ENCODE measurements around the gene TFIP11.
A peak's percentile ranks its signal among the peaks of the same experiment; 100 is the strongest.

Gene TFIP11

GRCh38 chr22:26512149-26512793 lies at the start of gene TFIP11:
Gene TFIP11 (minus strand): TSS chr22:26512473. CDS start chr22:26510272, 2,201 bp downstream.
- peak within 1 kb of the TSS; percentile 99 for H3K4me3 Mint-ChIP-seq
- DNase-seq (ENCODE audit: low spot score in 2 of 2) (peak; percentile 83 to 95), ATAC-seq (peak; percentile 99)
- H3K4me1 Mint-ChIP-seq: peaks cover 39% of the 10 kb centered on the region
- H3K27ac Mint-ChIP-seq: peak within 1 kb of the TSS; percentile 98
- no peaks in the 10 kb centered on the region for H3K9me3 Mint-ChIP-seq
- peaks cover 46% of the 10 kb centered on the region for H3K36me3 Mint-ChIP-seq

- Mint-ChIP-seq H3K4me1 (peaks cover 76% of the 10 kb centered on the region), H3K36me3 (peaks cover 35% of the 10 kb centered on the region), H3K27ac (peak overlapping the region; percentile 78), H3K9me3 (no peaks in the 10 kb centered on the region), H3K4me3 (no peak overlapping the region)
- ATAC-seq (no peak), DNase-seq (ENCODE audit: low spot score in 2 of 2) (no peak)
Measured at GRCh38 chr22:26561756-26562417, 49.6 kb upstream of the TFIP11 start.

GRCh38 chr22:26559961-26560575 lies 47.8 kb upstream of the TFIP11 start:
- no peak overlapping the region for H3K4me3 Mint-ChIP-seq
- peaks cover 30% of the 10 kb centered on the region for H3K36me3 Mint-ChIP-seq
- ATAC-seq (no peak), DNase-seq (ENCODE audit: low spot score in 2 of 2) (no peak)
- peak overlapping the region; percentile 84 for H3K27ac Mint-ChIP-seq
- H3K9me3 Mint-ChIP-seq: no peaks in the 10 kb centered on the region
- peaks cover 62% of the 10 kb centered on the region for H3K4me1 Mint-ChIP-seq

DNA sequence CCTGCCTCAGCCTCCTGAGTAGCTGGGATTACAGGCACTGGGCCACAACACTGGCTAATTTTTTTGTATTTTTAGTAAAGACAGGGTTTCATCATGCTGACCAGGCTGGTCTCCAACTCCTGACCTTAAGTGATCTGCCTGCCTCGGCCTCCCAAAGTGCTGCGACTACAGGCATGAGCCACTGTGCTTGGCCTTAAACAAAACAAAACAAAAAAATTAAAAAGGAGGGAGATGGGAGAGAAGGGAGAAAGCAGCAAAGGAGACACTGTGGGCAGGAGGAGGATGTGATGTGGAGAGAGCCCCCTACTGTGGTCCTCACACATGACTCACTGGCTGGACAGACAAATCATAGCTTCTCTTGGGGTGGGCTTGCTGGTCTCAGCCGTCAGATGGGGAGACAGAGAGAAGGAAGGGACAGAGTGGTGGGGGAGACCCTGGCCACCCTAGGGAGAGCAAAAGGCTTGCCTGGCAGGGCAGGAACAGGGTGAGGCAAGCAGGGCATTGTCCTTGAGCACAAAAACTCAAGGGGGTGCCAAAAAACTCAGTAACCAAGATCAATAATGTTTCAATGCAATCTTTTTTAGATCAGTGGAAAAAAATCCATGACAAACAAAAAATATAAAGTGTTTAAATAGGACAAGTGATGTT lies 46.1 kb upstream of the TFIP11 start:
- DNase-seq (ENCODE audit: low spot score in 2 of 2) (no peak), ATAC-seq (no peak)
- H3K9me3 Mint-ChIP-seq: no peaks in the 10 kb centered on the region
- no peak overlapping the region for H3K4me3 Mint-ChIP-seq
- H3K27ac Mint-ChIP-seq: peak overlapping the region; percentile 53
- H3K36me3 Mint-ChIP-seq: peaks cover 21% of the 10 kb centered on the region
- H3K4me1 Mint-ChIP-seq: peaks cover 55% of the 10 kb centered on the region

DNA sequence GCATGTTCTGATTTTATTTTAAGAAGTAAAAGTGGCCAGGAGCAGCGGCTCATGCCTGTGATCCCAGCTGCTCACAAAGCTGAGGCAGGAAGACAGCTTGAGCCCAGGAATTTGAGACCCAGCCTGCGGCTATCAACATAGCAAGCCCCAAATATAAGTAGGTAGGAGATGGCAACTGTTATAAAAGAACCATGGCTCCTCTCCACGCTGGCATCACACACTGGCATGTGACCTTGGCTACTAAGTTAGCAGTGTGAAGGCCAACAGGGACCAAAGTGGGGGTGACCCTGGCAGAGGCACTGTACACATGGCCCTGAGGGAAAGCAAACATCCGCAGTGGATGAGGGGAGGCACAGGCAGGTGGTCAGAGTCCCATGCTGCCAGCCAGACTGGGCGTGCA lies 44.6 kb upstream of the TFIP11 start:
- H3K4me1 Mint-ChIP-seq: peaks cover 52% of the 10 kb centered on the region
- no peak overlapping the region for H3K4me3 Mint-ChIP-seq
- ATAC-seq (no peak), DNase-seq (ENCODE audit: low spot score in 2 of 2) (no peak)
- peak overlapping the region; percentile 53 for H3K27ac Mint-ChIP-seq
- H3K9me3 Mint-ChIP-seq: no peaks in the 10 kb centered on the region
- peaks cover 21% of the 10 kb centered on the region for H3K36me3 Mint-ChIP-seq

DNA sequence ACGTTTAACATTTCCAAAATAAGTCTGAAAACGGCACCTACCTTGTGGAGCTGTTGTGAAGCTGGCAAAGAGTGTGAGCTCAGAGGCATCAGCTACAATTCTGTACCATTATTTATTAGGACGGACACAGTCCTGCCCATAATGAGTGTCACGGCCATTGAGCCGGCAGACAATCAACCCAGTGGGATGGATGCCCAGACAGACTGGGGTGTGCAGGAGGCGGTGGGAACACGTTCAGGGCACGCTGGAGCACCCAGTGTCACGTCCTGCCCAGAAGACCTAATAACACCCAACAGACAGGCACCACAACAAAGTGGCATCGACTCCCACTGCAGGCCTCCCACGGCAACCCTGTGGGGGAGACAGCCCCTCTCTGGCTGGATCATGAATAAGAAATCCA lies 43.2 kb upstream of the TFIP11 start:
- ATAC-seq (no peak), DNase-seq (ENCODE audit: low spot score in 2 of 2) (no peak)
- Mint-ChIP-seq H3K4me3 (no peak overlapping the region), H3K4me1 (peaks cover 56% of the 10 kb centered on the region), H3K36me3 (peaks cover 21% of the 10 kb centered on the region), H3K9me3 (no peaks in the 10 kb centered on the region), H3K27ac (no peak overlapping the region)

- ATAC-seq (no peak), DNase-seq (ENCODE audit: low spot score in 2 of 2) (no peak)
- H3K9me3 Mint-ChIP-seq: no peaks in the 10 kb centered on the region
- peaks cover 21% of the 10 kb centered on the region for H3K36me3 Mint-ChIP-seq
- H3K4me3 Mint-ChIP-seq: no peak overlapping the region
- no peak overlapping the region for H3K27ac Mint-ChIP-seq
- H3K4me1 Mint-ChIP-seq: peaks cover 56% of the 10 kb centered on the region
Measured at GRCh38 chr22:26554956-26555355, 42.7 kb upstream of the TFIP11 start.

GRCh38 chr22:26553056-26553752 lies 40.9 kb upstream of the TFIP11 start:
- peaks cover 39% of the 10 kb centered on the region for H3K4me1 Mint-ChIP-seq
- ATAC-seq (no peak), DNase-seq (ENCODE audit: low spot score in 2 of 2) (no peak)
- H3K9me3 Mint-ChIP-seq: no peaks in the 10 kb centered on the region
- peaks cover 30% of the 10 kb centered on the region for H3K36me3 Mint-ChIP-seq
- H3K27ac Mint-ChIP-seq: peak overlapping the region; percentile 5
- no peak overlapping the region for H3K4me3 Mint-ChIP-seq

DNA sequence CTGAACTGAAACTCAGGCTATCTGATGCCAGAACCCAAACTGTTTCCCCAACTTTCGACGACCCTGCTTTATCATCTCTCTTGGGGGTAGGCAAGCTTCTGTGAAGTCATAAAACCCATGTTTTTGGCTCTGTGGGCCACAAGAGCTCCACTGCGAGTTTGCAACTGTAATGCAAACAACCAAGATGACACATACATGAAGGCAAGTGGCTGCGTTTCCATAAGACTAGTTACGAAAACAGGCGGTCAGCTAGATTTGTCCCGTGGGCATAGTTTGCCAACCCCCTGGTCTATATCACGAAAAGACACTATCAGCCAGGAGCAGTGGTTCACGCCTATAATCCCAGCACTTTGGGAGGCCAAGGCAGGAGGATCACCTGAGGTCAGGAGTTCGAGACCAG lies 40.2 kb upstream of the TFIP11 start:
- H3K27ac Mint-ChIP-seq: no peak overlapping the region
- H3K4me3 Mint-ChIP-seq: no peak overlapping the region
- no peaks in the 10 kb centered on the region for H3K9me3 Mint-ChIP-seq
- peaks cover 28% of the 10 kb centered on the region for H3K36me3 Mint-ChIP-seq
- peaks cover 38% of the 10 kb centered on the region for H3K4me1 Mint-ChIP-seq
- DNase-seq (ENCODE audit: low spot score in 2 of 2): no peak
- no peak for ATAC-seq

- Mint-ChIP-seq H3K9me3 (no peaks in the 10 kb centered on the region), H3K4me3 (no peak overlapping the region), H3K4me1 (peaks cover 38% of the 10 kb centered on the region), H3K36me3 (peaks cover 28% of the 10 kb centered on the region), H3K27ac (peak overlapping the region; percentile 75)
- ATAC-seq (no peak), DNase-seq (ENCODE audit: low spot score in 2 of 2) (no peak)
Measured at GRCh38 chr22:26551568-26551967, 39.3 kb upstream of the TFIP11 start.

DNA sequence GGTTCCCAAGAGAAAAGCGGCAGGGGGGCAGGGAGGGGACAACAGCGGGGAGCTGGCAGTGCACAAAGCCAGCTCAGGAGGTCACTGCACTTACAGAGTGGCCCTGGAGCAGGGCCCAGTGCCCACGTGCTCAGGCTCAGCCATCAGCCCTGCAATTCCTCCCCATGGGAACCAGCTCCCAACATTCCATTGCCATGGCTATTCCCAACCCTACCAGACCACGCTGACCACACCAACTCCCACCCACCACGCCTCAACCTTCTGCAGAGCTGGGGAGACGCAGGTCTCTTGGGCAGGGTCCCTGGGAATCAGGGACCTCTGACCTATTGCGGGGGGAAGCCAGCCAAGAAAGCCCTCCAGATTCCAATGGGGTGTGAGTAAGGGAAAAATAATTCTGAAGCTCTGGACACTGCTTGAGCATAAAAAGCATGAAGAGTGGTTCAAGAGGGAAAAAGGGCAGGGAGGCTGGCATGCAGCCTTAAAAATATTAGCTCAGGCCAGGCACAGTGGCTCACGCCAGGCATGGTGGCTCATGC lies 38.3 kb upstream of the TFIP11 start:
- Mint-ChIP-seq H3K4me3 (no peak overlapping the region), H3K4me1 (peaks cover 45% of the 10 kb centered on the region), H3K9me3 (no peaks in the 10 kb centered on the region), H3K27ac (peak overlapping the region; percentile 75), H3K36me3 (peaks cover 32% of the 10 kb centered on the region)
- DNase-seq (ENCODE audit: low spot score in 2 of 2) (no peak), ATAC-seq (no peak)

DNA sequence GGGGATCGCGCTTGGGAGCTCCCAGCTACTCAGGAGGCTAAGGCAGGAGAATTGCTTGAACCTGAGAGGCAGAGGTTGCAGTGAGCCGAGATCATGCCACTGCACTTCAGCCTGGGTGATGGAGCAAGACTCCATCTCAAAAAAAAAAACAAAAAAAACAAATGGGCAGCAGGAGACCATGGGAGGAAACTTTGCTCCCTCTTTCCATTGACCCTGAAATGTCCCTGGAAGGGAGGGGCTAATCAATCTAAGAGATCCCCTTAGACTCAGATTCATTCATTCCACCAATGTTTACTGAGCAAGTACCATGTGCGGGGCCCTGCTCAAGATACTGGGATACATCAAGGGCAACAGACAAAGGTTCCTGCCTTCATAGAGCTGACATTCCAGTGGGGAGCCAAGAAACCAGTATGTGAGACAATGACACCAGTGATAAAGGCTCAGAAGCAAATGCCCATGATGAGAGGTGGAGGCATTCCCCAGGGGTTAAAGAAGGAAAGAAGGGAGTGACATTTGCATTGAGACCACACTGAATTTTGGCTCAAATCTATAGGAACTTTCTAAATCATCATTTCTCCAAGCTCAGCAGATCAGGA lies 37.7 kb upstream of the TFIP11 start:
- DNase-seq (ENCODE audit: low spot score in 2 of 2): no peak
- H3K4me3 Mint-ChIP-seq: no peak overlapping the region
- H3K36me3 Mint-ChIP-seq: peaks cover 32% of the 10 kb centered on the region
- no peak for ATAC-seq
- no peaks in the 10 kb centered on the region for H3K9me3 Mint-ChIP-seq
- peak overlapping the region; percentile 75 for H3K27ac Mint-ChIP-seq
- H3K4me1 Mint-ChIP-seq: peaks cover 46% of the 10 kb centered on the region

GRCh38 chr22:26548984-26549383 lies 36.7 kb upstream of the TFIP11 start:
- ATAC-seq (no peak), DNase-seq (ENCODE audit: low spot score in 2 of 2) (no peak)
- no peak overlapping the region for H3K4me3 Mint-ChIP-seq
- H3K9me3 Mint-ChIP-seq: no peaks in the 10 kb centered on the region
- H3K36me3 Mint-ChIP-seq: peaks cover 32% of the 10 kb centered on the region
- peaks cover 50% of the 10 kb centered on the region for H3K4me1 Mint-ChIP-seq
- peak overlapping the region; percentile 78 for H3K27ac Mint-ChIP-seq

- peaks cover 32% of the 10 kb centered on the region for H3K36me3 Mint-ChIP-seq
- no peak for DNase-seq (ENCODE audit: low spot score in 2 of 2)
- no peaks in the 10 kb centered on the region for H3K9me3 Mint-ChIP-seq
- ATAC-seq: no peak
- H3K27ac Mint-ChIP-seq: peak overlapping the region; percentile 78
- H3K4me1 Mint-ChIP-seq: peaks cover 50% of the 10 kb centered on the region
- no peak overlapping the region for H3K4me3 Mint-ChIP-seq
Measured at GRCh38 chr22:26548303-26548702, 36.0 kb upstream of the TFIP11 start.
